Retinal pigment epithelial cell (primary cell): ENCODE data around the gene RPS21.

ENCODE experiments used
- DNase-seq: peaks from one replicate; pipeline ENCODE4 v3.0.0-alpha.2; 2010; ENCODE audit warnings: low read depth
- H3K4me3 ChIP-seq: 2 replicates; pipeline ENCODE4 v1.5.1; 2011; ENCODE audit warnings: mild to moderate bottlenecking, low read length, control low read depth, moderate library complexity
- CTCF ChIP-seq: conservative IDR thresholded peaks from 2 replicates; pipeline ENCODE4 v1.5.1; 2011; ENCODE audit warnings: low read depth, low read length, control low read depth, inconsistent platforms

RPS21 gene

DNA sequence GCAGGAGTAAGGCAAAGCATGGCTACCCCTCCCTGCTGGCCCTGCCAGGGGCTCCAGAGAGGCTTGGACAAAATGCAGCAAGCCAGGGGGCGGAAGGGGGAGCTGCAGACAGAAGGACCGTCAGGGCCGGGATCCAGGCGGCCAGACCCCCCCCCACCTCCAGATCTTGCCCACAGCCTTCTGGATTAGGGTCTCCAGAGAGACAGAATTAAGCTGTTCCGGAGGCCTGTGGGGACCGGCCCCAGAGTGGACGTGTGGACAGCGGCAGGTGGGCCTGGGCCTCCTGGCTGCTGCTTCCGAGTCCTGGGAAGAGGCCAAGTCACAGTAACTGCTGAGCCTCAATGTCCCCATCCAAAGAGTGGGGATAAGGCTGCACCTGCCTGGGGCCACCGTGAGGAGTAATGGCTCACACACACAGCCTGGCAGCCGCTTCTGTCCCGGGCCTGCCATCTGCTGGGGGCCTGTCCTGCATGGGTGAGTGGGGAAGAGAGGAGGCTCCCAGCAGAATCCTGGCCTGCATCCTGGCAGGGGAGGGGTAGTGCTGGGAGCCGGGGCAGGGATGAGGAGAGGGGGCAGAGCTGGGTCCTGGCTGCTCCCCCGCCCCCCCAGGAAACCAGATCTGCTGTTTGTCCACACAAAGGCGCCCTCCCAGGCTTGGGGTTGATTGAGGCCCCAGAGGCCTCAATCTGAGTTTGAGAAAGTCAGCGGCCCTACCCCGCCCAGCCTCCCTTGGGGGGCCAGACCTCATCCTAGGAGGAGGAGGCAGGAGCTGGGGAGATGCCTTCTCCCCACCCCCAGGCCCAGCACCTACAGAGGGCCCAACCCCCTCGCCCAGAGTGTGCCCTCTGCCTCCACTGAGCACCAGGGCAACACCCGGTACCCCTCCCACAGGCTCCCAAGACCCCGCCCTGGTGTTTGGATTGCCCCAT lies 23.6 kb upstream of the RPS21 start:
- DNase-seq = no peak

GRCh38 chr20:62363920-62364851 lies 22.7 kb upstream of the RPS21 start:
- peak overlapping the region; percentile 86 for H3K4me3 ChIP-seq
- DNase-seq = no peak
- TF ChIP-seq CTCF = no peak

More for the DNA sequence above, 23.6 kb upstream of the RPS21 start:
- H3K4me3 ChIP-seq = no peak overlapping the region
- peak; percentile 59 for TF ChIP-seq CTCF

- no peak for TF ChIP-seq CTCF
- no peak for DNase-seq
- H3K4me3 ChIP-seq = peak overlapping the region; percentile 86
These were observed 21.8 kb upstream of the RPS21 start for GRCh38 chr20:62364911-62365736.

- no peak for DNase-seq
- TF ChIP-seq CTCF = no peak
- peak overlapping the region; percentile 86 for H3K4me3 ChIP-seq
These were observed 21.0 kb upstream of the RPS21 start for GRCh38 chr20:62365814-62366369.

DNA sequence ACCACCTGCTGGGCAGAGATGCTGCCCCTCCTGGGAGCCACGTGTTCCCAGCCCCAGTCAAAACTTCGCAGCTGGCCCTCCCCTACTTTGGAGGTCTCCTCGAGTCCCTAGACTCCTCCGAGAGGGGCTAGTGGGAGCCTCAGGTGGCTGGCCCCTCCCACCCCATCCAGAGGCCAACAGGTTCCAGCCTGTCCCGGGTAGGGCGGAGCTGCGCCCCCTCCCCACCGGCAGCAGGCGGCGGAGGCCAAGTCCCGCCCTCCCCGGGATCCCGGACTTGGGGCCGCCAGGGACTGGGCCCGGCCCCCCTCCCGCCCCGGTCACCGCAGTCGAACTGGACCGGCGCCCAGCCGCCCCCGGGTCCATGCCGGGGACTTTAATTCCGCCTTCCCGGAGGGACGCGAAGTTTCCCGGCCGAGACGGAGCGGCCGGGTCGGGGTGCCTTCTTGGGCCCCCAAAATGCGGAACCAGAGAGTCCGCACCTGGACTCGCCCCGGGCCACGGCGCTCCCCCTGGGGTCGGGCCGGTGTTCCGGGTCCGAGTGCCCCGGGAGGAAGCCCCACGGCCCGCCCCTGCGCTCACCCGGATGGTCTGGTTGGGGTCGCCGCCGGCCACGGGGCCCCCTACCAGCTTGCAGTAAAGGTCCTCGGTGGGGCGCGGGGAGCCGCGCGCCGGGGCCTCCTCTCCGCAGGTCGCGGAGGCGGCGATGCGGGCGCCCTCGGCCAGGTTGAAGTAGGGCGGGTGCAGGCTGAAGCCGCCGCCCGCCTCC lies 20.4 kb upstream of the RPS21 start:
- H3K4me3 ChIP-seq = peak overlapping the region; percentile 86
- no peak for DNase-seq

More for the DNA sequence above, 20.4 kb upstream of the RPS21 start:
- no peak for TF ChIP-seq CTCF
